GM18505 (cell line): Measurements from ENCODE around the gene SLC4A11.

Experiments
- ATAC-seq: cut with Tn5 transposase; IDR thresholded peaks from one replicate; pipeline ENCODE4 v1.9.1; 2021; ENCODE audit not compliant: unreplicated experiment
- POLR2A ChIP-seq: IDR thresholded peaks from 4 replicates; pipeline ENCODE4 v1.6.1; 2011; ENCODE audit warnings: borderline replicate concordance; ENCODE audit not compliant: insufficient read depth, insufficient read length; ENCODE audit errors: extremely low read depth

The SLC4A11 gene

DNA sequence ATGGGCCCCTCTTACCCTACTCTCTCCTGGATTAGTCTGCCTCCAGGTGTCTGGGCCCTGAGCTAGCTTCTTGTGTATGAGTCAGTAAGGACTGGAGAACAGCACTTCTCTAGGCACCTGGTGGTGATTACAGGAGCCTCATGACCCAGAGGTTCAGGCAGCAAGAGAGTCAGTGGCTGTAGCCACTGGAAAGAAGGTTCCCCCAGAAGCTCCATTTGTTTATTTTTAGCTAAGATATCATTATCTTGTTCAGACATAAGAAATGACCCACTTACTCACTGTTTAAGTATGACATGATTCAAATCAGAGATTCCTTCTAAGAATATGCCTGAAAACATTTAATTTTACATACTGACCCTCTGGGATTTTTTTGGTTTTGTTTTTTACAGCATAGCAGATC lies 23.6 kb upstream of the SLC4A11 start:
- no peak for TF ChIP-seq POLR2A
- ATAC-seq, result no peak

DNA sequence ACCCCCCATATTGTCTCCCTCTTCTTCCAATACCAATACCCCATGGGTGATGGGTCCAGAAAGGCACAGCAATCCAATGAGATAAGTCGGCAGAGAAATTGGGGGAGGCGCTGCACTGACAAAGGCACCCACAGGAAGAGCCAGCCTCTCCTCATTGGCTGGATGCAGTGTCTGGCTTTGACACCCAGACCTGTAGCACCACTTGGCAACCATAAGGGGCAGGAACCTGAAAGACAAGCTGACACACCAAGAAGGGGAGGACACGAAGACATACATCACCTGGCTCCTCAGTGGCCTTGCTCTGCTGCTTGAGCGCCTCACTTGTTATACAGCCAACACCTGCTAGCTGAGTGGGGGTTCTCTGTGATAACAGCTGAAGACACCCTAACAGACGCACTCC lies 19.4 kb upstream of the SLC4A11 start:
- no peak for ATAC-seq
- no peak for TF ChIP-seq POLR2A

DNA sequence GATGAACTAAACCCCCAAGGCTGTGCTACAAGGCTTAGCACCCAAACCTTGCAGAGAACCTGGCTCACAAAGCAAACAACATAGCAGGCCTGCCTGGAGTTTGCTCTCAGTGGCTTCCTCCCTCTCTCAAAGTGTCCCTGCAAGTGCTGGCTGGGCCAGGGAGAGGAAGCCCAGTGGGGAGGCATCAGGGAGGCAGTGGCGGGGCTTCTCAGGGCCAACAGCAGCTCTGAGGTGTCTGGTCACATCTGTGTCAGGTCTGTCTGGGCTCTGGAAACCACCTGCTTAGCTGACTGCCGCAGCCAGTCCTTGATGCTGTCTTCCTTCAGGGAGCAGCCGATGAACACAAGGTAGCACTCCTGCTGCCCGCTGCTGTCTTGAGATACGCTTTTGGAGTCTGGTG lies 16.7 kb upstream of the SLC4A11 start:
- no peak for ATAC-seq
- no peak for TF ChIP-seq POLR2A

DNA sequence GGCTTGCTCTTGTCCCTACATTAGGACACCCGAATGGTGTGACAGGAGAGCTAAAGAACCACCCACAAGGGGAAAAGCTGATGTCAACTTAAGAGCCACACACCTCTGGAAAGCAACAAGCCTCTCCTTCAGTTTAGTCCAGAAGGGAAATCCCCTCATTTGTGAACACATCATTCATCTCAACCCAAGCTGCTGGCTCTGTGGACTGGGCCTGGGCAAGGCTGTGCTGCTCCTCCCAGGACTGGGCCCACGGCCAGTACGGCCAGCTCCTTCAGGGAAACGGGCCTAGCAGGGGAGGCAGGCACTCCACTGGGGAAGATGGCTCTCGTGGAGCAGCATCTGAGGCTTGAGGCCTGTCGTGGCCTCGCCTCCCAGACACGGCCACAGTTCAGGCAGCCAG lies 12.8 kb upstream of the SLC4A11 start:
- ATAC-seq, result no peak
- no peak for TF ChIP-seq POLR2A

DNA sequence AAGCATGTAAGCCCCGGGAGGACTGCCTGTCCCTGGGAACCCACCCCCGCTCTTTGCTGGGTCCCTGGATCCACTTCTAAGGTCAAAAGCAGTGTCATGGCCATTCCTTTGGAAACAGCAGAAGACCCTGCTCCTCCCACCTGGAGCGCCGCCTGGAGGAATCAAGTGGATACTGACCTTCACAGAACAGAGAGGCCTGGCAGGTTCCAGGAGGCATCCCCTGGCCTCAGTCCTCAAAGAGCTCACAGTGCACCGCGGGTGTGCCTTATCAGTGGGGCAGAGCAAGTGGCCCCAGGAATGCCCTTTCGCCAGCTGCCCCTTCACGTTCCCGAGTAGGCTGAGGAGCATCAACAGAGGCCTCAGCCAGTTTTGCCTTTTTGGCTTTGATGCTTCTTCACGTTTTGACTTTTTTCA lies 11.1 kb upstream of the SLC4A11 start:
- no peak for TF ChIP-seq POLR2A
- no peak for ATAC-seq

DNA sequence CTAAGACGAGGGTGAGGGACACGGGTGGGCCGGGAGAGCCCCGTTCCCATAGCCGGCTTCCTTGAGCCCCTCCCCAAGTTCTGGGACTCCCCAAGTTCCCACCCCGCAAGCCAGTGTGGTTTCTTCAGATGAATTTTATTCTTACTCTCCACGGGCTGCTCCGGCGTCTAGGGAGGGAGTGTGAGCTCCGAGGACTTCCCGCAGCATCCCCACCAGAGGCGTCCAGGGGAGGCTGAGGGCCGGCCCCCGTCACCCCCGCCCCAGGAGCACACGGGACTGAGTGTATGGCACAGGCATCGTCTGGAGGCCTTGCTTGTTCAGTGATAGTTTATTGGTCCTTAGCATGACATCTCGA lies 10.0 kb upstream of the SLC4A11 start:
- TF ChIP-seq POLR2A, result no peak
- no peak for ATAC-seq

DNA sequence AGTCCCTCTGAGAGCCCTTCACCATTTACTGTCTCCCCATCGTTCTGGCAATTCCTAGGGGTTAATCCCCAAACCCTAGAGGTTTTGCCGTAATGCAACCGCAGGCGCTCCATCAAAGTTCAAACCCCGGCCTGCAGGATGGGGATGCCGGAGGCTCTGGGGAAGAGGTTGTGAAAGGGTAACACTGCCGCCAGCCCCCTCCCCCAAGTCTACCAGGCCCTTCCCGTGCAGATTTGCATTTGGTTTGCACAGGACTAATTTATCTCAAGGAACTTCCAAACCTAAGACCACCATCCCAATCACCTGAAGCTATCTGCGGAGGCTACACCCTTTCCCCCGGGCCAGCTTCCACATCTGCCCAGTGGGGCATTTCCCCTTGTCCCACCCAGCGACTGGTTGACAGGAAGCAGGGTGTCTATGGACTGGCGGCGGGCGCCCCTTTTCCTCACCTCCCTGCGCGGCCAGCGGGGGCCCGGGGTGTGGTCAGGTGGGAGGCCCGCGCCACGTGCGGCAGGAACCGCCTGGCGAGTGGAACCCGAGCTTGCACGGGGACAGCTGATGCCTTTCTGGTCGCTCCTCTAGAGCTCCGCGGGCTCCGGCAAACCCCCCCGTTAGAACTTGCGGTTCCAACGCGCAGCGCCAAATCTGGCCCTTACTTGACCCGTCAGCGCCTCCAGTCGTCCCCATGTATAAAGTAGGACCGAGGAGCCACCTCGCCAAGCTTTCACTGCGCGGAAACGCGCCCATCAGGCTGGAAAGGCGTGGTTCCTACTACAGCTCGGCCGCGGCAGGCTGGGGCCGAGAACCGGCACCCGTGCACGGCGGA lies 9.4 kb upstream of the SLC4A11 start:
- no peak for TF ChIP-seq POLR2A
- no peak for ATAC-seq

DNA sequence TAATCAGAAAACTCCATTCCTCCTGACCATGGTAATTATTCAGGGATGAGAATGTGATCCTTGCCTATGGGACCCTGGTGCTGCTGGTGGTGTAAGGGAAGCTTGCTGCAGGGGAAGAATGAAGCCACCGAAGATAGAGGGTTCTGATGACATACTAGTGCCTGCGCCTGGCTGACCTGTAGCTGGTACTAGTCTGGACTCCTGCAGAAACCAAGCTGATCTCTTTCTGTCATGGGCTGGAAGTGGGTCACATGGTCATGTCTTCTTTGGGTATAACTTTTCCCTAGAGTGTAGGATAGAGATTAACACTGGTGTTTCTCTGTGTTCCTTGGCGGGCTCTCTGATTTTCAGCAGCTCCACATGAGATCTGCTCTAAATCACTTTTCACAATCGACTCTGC lies 8.6 kb upstream of the SLC4A11 start:
- TF ChIP-seq POLR2A, result no peak
- ATAC-seq, result no peak

DNA sequence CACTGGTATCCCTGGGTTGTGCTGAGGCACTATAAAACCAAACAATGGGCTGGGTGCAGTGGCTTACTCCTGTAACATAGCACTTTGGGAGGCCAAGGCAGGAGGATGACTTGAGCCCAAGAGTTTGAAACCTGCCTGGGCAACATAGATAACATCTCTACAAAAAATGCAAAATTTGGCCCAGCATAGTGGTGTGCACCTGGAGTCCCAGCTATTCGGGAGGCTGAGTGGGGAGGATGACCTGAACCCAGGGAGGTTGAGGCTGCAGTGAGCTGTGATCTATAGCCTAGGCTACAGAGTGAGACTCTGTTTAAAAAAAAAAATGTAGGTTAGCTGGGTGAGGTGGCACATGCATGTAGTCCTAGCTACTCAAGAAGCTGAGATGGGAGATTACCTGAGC lies 7.7 kb upstream of the SLC4A11 start:
- TF ChIP-seq POLR2A, result no peak
- ATAC-seq, result no peak

DNA sequence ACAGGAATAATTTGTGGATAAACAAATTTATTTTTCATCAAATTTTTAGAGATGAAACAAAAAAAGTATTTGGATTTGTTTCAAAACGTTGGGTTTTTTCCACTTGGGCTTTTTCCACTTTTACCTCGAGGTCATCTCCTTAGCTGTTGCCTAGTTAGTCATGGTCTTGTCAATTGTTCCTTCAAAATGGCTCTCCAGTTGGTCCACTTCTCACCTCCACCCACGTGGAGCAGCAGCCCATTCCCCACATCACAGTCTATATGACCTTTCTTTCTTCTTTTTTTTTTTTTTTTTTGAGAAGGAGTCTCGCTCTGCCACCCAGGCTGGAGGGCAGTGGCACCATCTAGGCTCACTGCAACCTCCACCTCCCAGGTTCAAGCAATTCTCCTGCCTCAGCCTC lies 6.7 kb upstream of the SLC4A11 start:
- TF ChIP-seq POLR2A, result no peak
- ATAC-seq, result no peak

DNA sequence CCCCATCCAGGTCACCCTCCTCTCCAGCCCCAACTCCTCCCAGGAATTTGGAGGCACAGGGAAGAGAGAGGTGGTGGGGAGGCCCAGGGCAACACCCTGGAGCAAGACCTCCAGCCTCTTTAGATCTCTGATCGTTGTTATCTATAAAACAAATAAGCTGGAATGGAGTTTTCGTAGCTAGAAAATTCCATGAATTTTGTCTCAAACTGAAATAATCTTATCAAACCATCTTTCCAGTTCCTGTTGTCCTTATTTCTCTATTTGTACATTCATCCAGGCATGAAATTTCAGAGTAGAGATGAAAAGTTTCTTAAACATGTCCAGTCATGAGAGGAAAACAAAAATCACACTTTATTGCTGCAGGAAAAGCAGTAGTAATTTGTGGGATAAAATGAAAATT lies 6.2 kb upstream of the SLC4A11 start:
- ATAC-seq, result no peak
- TF ChIP-seq POLR2A, result no peak

DNA sequence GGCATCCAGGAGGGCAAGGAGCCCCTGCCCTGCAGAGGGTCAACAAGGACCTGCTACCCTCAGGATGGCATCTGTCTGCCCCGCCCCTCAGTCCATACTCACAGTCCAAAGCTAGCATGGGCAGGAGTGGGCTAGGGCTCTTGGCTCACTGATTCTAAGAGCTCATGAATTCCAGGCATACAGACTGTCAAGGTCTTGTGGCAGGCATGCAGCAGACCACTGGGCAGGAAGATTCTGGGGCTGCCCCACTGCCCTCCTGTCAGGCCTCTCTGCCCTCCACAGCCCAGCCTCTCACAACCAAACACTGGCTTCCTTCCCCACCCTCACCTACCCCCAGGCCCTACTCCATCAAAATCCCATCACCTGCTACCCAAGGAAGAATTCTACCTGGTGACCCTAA lies 5.6 kb upstream of the SLC4A11 start:
- no peak for TF ChIP-seq POLR2A
- ATAC-seq, result no peak

DNA sequence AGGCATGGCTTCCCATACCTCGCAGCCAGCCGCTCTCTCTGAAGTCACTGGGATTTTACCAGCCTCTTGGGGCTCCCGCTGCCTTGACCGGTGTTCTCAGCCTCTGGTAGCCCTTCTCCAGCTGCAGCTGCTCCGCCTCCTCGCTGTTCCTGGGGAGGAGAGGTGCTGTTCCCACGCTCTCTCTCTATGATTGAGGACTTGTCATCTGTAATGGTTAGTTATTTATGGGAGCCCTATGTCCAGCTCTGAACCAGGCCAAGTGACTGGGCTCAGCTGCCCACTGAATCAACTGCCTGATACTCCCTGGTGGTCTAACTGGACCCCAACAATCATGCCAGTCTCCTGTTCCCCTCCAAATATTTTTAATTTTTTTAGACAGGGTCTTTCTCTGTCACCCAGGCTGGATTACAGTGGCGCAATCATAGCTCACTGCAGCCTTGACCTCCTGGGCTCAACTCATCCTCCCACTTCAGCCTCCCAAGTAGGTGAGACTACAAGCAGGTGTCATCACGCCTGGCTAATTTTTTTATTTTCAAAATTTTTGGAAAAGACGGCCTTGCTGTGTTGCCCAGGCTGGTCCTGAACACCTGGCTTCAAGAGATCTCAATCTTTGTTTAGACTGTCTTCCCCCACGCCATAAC lies 4.8 kb upstream of the SLC4A11 start:
- no peak for TF ChIP-seq POLR2A
- no peak for ATAC-seq

DNA sequence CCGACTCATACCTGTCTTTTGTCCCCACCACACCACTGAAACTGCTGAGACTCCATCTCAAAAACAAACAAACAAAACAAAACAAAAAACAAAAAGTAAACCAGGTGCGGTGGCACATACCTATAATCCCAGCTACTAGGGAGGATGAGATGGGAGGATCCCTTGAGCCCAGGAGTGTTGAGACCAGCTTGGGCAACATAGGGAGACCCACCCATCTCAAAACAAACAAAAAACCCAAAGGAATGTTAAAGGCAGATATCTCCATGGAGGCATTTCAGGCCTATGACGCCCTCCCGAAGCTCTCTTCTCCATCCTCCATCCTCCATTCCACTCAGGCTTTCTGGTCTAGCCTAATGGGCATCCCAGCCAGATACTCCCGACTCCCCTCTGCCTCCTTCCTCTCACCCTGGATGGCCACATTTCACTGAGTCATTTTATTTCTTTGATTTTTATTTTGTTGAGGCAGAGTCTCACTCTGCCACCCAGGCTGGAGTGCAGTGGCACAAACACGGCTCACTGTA lies 3.2 kb upstream of the SLC4A11 start:
- ATAC-seq, result no peak
- no peak for TF ChIP-seq POLR2A
